Activated CD8-positive, alpha-beta T cell treated with anti-CD3 and anti-CD28 coated beads, Interleukin-2, amount 10 ng/mL, durations not matched to agents 7 days and 5 days (primary cell): ENCODE measurements around the gene QKI. TPM values are rescaled to one million over a fixed set of nuclear protein-coding genes. Genes with fewer than 3 reads are reported as not detected.

Experiments used
- ATAC-seq: fragments of 150-1000 bp; cut with Tn5 transposase; one replicate; pipeline ENCODE4 v1.10.0; 2021; ENCODE audit warnings: moderate library complexity
- CTCF ChIA-PET: fragments of 350-600 bp; sonication (Branson Sonifier 250); formaldehyde crosslinking; loops from one replicate; lab custom pipeline; 2021; ENCODE audit warnings: antibody characterized with exemption; lab: Charles Lee
- POLR2A ChIA-PET: fragments of 350-600 bp; sonication (Branson Sonifier 250); formaldehyde crosslinking; loops from one replicate; lab custom pipeline; 2021; ENCODE audit warnings: antibody characterized with exemption; lab: Charles Lee
- DNase-seq: peaks from one replicate; pipeline ENCODE4 v3.0.0-alpha.2; 2020
- H3K27ac Mint-ChIP-seq: one replicate; pipeline ENCODE4 v1.8.0; 2021; ENCODE audit warnings: mild to moderate bottlenecking, mixed read lengths
- H3K27me3 Mint-ChIP-seq: one replicate; pipeline ENCODE4 v1.8.0; 2021; ENCODE audit warnings: low read depth, mixed read lengths
- H3K36me3 Mint-ChIP-seq: one replicate; pipeline ENCODE4 v1.8.0; 2021; ENCODE audit warnings: low read depth, mixed read lengths
- H3K4me1 Mint-ChIP-seq: one replicate; pipeline ENCODE4 v1.8.0; 2021; ENCODE audit warnings: low read depth, mixed read lengths
- H3K4me3 Mint-ChIP-seq: one replicate; pipeline ENCODE4 v1.8.0; 2021; ENCODE audit warnings: mild to moderate bottlenecking, mixed read lengths
- H3K9me3 Mint-ChIP-seq: one replicate; pipeline ENCODE4 v1.8.0; 2022; ENCODE audit warnings: mixed read lengths; ENCODE audit not compliant: insufficient read depth
- total RNA-seq, 2 experiments: library from RNA; stranded (reverse); gene quantifications; one replicate each; pipeline ENCODE4 v1.2.3, GENCODE V29; 2021

Gene QKI
- total RNA-seq, 2 experiments from 2014 or later: 55.3 to 58.6 TPM

DNA sequence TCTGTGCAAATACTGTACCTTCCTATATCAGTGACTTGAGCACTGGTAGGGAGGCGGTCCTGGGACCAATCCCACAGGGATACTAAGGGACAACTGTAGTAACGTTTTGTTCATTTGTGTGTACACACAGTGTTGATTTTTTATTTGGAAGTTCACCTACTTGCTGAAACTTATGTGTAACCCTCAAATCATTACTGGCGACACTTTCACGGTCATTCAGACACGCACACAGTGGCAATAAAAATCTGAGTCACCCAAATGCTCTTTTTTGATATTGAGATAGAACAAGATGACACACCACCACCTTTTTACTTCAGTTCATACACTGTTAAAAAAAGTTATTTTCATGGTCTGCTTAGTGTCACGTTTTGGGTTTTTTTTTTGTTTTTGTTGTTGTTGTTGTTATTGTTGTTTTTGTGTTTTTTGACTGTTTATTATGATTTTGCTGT, 79.8 kb downstream of the QKI start:
- H3K27me3 Mint-ChIP-seq: no peaks in the 10 kb centered on the region
- no peak overlapping the region for H3K4me3 Mint-ChIP-seq
- no peak overlapping the region for H3K27ac Mint-ChIP-seq
- ChIA-PET POLR2A (no interaction called here), CTCF (no interaction called here)
- peaks cover 9% of the 10 kb centered on the region for H3K4me1 Mint-ChIP-seq
- no peak for DNase-seq
- ATAC-seq: no peak
- H3K36me3 Mint-ChIP-seq: peaks cover 7% of the 10 kb centered on the region
- peaks cover 13% of the 10 kb centered on the region for H3K9me3 Mint-ChIP-seq

DNA sequence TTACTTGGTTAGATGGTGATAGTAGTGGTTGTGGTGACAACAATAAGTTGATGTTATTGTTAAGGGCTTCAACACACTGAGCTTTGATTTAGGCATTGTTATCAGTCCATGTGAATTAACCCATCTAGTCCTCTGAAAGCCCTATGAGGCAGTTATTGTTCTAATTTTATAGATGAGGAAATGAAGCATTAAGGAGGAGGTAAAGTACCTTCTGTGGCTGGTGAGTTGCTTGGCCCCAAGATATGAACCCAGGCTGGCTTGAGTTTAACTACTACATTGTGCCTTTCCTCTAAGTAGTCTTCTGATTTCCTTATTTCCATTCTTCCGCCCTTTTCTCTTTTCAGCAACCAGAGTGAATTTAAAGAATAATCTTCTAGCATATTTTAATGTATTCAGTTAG, 81.7 kb downstream of the QKI start:
- Mint-ChIP-seq H3K27ac (no peak overlapping the region), H3K36me3 (peaks cover 2% of the 10 kb centered on the region), H3K4me3 (no peak overlapping the region), H3K4me1 (no peaks in the 10 kb centered on the region), H3K27me3 (no peaks in the 10 kb centered on the region), H3K9me3 (peaks cover 13% of the 10 kb centered on the region)
- no peak for ATAC-seq
- CTCF ChIA-PET: no interaction called here
- POLR2A ChIA-PET: no interaction called here
- no peak for DNase-seq

DNA sequence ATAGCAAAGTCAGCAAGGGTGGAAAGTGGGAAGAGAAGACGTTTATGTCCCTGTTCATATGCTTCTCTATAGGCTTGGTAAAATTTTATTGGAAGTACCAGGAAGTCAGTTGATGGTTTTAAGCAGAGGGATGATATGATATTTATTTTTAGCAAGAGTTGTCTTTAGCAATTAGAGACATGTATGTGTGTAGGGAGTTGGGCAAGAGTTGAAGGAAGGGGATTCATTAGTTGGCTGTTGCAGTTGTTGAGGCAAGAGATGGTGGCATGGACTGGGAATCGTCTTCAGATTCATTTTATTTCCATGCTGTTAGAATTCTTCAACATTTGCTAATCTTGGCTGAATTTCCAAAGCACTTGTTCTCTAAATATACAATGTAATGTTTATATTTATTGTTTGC, 85.6 kb downstream of the QKI start:
- ATAC-seq (no peak), DNase-seq (no peak)
- Mint-ChIP-seq H3K27me3 (no peaks in the 10 kb centered on the region), H3K4me1 (no peaks in the 10 kb centered on the region), H3K36me3 (peaks cover 18% of the 10 kb centered on the region), H3K27ac (no peak overlapping the region), H3K4me3 (no peak overlapping the region), H3K9me3 (peaks cover 24% of the 10 kb centered on the region)
- ChIA-PET POLR2A (no interaction called here), CTCF (no interaction called here)

DNA sequence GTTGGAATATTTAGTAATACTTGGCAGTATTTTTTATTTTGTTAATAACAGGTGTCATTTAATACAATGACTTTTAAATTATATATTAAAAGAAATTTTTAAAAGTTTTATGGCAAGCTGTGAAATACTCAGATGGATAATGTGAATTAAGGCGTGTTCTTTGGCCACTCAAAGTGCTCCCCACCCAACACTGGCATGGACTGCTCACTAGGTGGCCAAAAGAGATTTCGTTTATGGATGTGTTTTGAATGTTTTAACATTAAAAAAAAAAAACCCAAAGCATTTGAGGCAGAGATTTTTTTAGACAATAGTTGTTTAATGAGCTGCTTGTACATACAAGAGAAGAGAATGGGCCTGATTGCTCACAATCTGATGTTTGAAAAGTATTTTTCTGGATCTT, 86.5 kb downstream of the QKI start:
- ATAC-seq (no peak), DNase-seq (no peak)
- H3K36me3 Mint-ChIP-seq: peaks cover 25% of the 10 kb centered on the region
- no peaks in the 10 kb centered on the region for H3K27me3 Mint-ChIP-seq
- H3K27ac Mint-ChIP-seq: no peak overlapping the region
- H3K9me3 Mint-ChIP-seq: peaks cover 31% of the 10 kb centered on the region
- no peaks in the 10 kb centered on the region for H3K4me1 Mint-ChIP-seq
- ChIA-PET POLR2A (no interaction called here), CTCF (interaction anchor here (0.9 kb wide), 1 partner anchor 72 kb away, joined by 3 read pairs; no protein-coding TSS in a partner anchor)
- H3K4me3 Mint-ChIP-seq: no peak overlapping the region

DNA sequence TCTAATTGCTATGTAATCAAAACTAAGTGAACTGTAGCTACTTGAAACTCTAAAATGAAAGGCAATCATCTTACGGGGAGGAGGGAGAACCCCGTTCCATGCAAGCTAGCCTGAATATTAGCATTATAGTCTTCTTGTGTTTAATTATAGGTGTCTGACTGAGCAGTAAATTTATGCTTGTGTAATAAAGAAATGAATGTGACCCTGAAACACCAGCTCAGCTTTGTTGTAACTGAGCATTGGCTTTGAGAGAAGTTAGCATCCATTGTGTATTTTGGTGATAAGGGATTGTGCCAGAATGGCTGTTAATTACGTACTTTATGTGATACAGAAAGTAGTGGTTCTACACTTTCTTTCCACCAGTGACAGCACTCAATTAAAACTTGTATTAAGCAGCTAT, 86.9 kb downstream of the QKI start:
- Mint-ChIP-seq H3K4me3 (no peak overlapping the region), H3K36me3 (peaks cover 26% of the 10 kb centered on the region), H3K27me3 (no peaks in the 10 kb centered on the region), H3K4me1 (no peaks in the 10 kb centered on the region), H3K27ac (no peak overlapping the region), H3K9me3 (peaks cover 32% of the 10 kb centered on the region)
- ATAC-seq (no peak), DNase-seq (no peak)
- ChIA-PET POLR2A (no interaction called here), CTCF (interaction anchor here (0.9 kb wide), 1 partner anchor 73 kb away, joined by 3 read pairs; no protein-coding TSS in a partner anchor)

DNA sequence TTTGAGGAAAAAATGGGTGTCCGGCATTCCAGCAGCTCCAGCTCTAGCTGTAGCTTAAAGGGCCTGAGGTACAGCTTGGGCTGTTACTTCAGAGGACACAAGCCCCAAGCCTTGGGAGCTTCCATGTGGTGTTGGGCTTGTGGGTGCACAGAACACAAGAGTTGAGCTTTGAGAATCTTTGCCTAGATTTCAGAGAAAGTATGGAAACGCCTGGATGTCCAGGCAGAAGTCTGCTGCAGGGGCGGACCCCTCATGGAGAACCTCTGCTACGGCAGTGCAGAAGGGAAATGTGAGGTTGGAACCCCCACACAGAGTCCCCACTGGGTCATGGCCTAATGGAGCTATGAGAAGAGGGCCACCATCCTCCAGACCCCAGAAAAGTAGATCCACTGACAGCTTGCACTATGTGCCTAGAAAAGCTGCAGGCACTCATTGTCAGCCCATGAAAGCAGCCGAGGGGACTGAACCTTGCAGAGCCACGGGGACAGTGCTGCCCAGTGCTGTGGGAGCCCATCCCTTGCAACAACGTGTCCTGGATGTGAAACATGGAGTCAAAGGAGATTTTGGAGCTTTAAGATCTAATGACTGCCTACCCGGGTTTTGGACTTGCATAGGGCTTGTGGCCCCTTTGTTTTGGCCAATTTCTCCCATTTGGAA, 90.6 kb downstream of the QKI start:
- Mint-ChIP-seq H3K4me1 (no peaks in the 10 kb centered on the region), H3K36me3 (peaks cover 37% of the 10 kb centered on the region), H3K4me3 (no peak overlapping the region), H3K27me3 (no peaks in the 10 kb centered on the region), H3K9me3 (peaks cover 30% of the 10 kb centered on the region), H3K27ac (no peak overlapping the region)
- CTCF ChIA-PET: no interaction called here
- DNase-seq (no peak), ATAC-seq (no peak)
- POLR2A ChIA-PET: no interaction called here

DNA sequence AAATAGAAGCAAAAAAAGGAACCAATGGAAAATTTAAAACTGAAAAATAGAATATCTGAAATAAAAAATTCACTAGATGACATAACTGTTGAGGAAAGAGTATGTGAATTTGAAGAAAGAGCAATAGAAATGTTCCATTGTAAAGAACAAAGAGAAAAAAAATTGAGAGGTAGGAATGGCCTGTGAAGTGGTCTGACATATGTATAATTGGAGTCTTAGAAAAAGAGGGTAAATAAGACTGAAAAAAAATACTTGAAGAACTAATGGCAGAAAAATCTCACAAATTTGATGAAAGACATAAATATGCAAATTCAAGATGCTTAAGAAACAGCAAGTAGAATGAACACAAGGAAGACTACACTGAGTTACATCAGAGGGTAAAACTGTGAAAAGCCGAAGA, 93.4 kb downstream of the QKI start:
- H3K4me1 Mint-ChIP-seq: no peaks in the 10 kb centered on the region
- H3K27me3 Mint-ChIP-seq: no peaks in the 10 kb centered on the region
- H3K9me3 Mint-ChIP-seq: peaks cover 30% of the 10 kb centered on the region
- H3K4me3 Mint-ChIP-seq: no peak overlapping the region
- peaks cover 33% of the 10 kb centered on the region for H3K36me3 Mint-ChIP-seq
- no peak overlapping the region for H3K27ac Mint-ChIP-seq
- ATAC-seq: no peak
- ChIA-PET CTCF (no interaction called here), POLR2A (no interaction called here)
- no peak for DNase-seq

DNA sequence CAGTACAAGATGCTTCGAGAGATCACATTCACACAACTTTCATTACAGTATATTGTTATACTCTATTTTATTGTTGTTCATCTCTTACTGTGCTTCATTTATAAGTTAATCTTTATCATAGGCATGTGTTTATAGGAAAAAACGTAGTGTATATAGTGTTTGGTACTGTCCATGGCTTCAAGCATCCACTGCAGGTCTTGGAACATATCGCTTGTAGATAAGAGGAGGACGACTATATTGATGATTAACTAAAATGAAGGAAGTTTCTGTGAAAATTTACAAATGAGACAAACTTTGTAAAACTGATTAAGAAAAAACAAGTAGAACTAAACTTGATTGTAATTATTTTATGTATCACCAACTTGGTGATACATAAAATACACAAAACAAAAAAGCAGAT, 98.5 kb downstream of the QKI start:
- Mint-ChIP-seq H3K9me3 (peaks cover 3% of the 10 kb centered on the region), H3K36me3 (peaks cover 3% of the 10 kb centered on the region), H3K27ac (no peak overlapping the region), H3K4me3 (no peak overlapping the region), H3K4me1 (peaks cover 2% of the 10 kb centered on the region), H3K27me3 (no peaks in the 10 kb centered on the region)
- ATAC-seq (no peak), DNase-seq (no peak)
- ChIA-PET CTCF (no interaction called here), POLR2A (no interaction called here)

DNA sequence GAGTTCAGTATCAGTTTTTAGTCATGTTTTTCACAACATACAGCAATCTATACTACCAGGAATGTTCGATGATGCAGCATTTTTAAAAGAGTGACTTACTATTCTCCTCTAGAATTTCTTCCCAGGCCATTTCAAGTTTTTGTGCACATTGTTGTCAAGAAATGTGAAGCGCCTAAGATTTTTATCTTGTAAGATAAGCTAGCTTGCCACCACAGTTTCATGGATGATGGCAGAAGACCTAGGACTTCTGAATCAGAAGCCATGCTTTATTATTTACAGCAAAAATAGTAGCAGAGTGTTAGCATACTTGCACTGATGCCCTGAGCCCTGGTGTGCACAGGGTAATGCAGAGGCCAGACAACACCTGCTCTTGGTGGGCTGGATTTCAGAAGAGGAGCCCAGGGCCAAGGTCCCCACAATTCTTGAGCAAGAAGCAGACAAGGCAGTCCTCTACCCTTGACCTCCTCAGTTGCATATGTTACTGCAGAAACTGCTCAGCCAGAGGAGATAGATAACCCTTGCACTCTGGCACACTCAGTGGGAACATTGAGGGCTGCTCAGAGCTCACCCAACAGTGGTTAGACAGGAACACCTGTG, 99.2 kb downstream of the QKI start:
- no peak for ATAC-seq
- ChIA-PET POLR2A (no interaction called here), CTCF (interaction anchor here (1.1 to 1.2 kb wide), 2 partner anchors 10 to 32 kb away, joined by 3 to 7 read pairs; no protein-coding TSS in a partner anchor)
- no peak overlapping the region for H3K27ac Mint-ChIP-seq
- H3K4me1 Mint-ChIP-seq: peaks cover 2% of the 10 kb centered on the region
- H3K4me3 Mint-ChIP-seq: no peak overlapping the region
- no peaks in the 10 kb centered on the region for H3K9me3 Mint-ChIP-seq
- DNase-seq: no peak
- no peaks in the 10 kb centered on the region for H3K36me3 Mint-ChIP-seq
- no peaks in the 10 kb centered on the region for H3K27me3 Mint-ChIP-seq

DNA sequence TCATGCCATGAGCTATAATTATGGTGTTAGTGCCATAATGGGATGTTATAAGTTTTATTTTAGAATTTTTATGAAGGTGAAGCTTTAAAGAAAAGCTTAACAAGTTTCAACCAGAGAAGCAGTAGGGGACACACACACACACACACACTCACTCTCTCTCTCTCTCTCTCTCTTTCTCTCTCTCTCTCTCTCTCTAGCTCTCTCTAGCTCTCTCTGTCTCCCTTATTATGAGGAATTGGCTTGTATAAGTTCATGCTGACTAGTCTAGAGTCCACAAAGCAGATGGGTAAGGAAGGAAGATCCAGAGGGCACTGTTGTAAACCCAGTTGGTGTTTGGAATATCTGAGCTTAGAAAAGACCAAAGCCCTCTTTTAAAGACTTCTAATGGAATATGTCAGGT, 102.4 kb downstream of the QKI start:
- peaks cover 2% of the 10 kb centered on the region for H3K4me1 Mint-ChIP-seq
- no peaks in the 10 kb centered on the region for H3K27me3 Mint-ChIP-seq
- no peaks in the 10 kb centered on the region for H3K36me3 Mint-ChIP-seq
- ATAC-seq (no peak), DNase-seq (no peak)
- no peak overlapping the region for H3K4me3 Mint-ChIP-seq
- ChIA-PET POLR2A (no interaction called here), CTCF (interaction anchor here (0.9 kb wide), 1 partner anchor 59 kb away, joined by 3 read pairs; no protein-coding TSS in a partner anchor)
- no peak overlapping the region for H3K27ac Mint-ChIP-seq
- H3K9me3 Mint-ChIP-seq: no peaks in the 10 kb centered on the region

DNA sequence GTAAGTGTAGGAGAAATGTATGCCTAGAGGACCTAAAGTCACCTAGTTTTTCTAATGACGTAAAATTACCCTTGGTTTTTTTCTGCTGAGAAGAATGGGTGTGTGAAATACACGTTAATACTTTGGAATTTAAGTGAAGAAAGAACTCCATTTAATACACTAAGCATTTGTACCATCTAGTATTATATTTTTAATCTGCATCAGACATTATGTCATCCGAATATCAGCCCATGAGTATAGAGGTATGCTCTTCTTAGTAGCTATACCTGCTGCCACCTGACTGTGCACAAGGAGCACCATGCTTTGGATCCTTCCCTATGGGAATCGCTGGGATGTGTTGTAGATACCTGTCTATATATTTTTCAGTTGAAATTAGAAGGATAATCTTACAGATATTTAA, 106.4 kb downstream of the QKI start:
- Mint-ChIP-seq H3K9me3 (no peaks in the 10 kb centered on the region), H3K27me3 (no peaks in the 10 kb centered on the region), H3K4me3 (no peak overlapping the region), H3K36me3 (peaks cover 3% of the 10 kb centered on the region), H3K4me1 (no peaks in the 10 kb centered on the region), H3K27ac (no peak overlapping the region)
- DNase-seq (no peak), ATAC-seq (no peak)
- CTCF ChIA-PET: no interaction called here
- POLR2A ChIA-PET: no interaction called here

DNA sequence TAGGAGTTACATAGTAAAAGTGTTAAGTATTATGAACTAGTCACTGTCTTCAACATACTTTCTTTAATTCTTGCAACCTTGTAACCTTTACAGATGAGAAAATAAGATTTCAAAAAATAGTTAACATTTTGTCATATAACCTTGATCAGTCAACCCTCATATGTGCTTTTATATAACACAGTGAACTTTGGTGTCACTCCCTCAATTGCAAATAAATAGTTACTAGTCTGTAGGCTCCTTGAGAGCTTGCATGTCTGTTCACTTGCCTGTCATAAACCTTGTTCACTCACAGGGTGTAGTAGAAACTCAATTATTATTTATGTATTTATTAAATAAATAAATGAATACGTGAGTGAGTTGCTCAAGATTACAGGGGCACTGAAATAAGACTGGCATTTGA, 107.5 kb downstream of the QKI start:
- CTCF ChIA-PET: interaction anchor here (1.1 to 3.1 kb wide), 2 partner anchors 8 to 32 kb away, joined by 3 to 7 read pairs; no protein-coding TSS in a partner anchor
- no peak for ATAC-seq
- POLR2A ChIA-PET: no interaction called here

More for the DNA sequence above, 107.5 kb downstream of the QKI start:
- peaks cover 3% of the 10 kb centered on the region for H3K36me3 Mint-ChIP-seq
- H3K4me1 Mint-ChIP-seq: no peaks in the 10 kb centered on the region
- no peak overlapping the region for H3K27ac Mint-ChIP-seq
- no peaks in the 10 kb centered on the region for H3K9me3 Mint-ChIP-seq
- no peaks in the 10 kb centered on the region for H3K27me3 Mint-ChIP-seq
- H3K4me3 Mint-ChIP-seq: no peak overlapping the region
- DNase-seq: no peak
